Astrocyte of the cerebellum (primary cell): ENCODE results near the gene DARS2.

Experiments
- DNase-seq: peaks from one replicate; pipeline ENCODE4 v3.0.0-alpha.2; 2011; ENCODE audit warnings: low read depth
- H3K4me3 ChIP-seq: 2 replicates; pipeline ENCODE4 v1.5.1; 2011; ENCODE audit warnings: mild to moderate bottlenecking, low read depth, low read length, moderate library complexity
- CTCF ChIP-seq: IDR thresholded peaks from 2 replicates; pipeline ENCODE4 v1.5.1; 2012; ENCODE audit warnings: low read length, low read depth, moderate library complexity, mild to moderate bottlenecking; ENCODE audit errors: missing control alignments
- in situ Hi-C: cut with HindIII; loops from 2 replicates; pipeline ENCODE4 v1.10.0; 2017; ENCODE audit warnings: low sequenced_read_pairs

The DARS2 gene

GRCh38 chr1:173886746-173887611 lies 62.5 kb downstream of the DARS2 start:
- H3K4me3 ChIP-seq: no peak overlapping the region
- in situ Hi-C loops: no loop called here
- DNase-seq: no peak
- TF ChIP-seq CTCF: no peak

GRCh38 chr1:173887627-173888026 lies 63.2 kb downstream of the DARS2 start:
- no peak for DNase-seq
- no peak for TF ChIP-seq CTCF
- no peak overlapping the region for H3K4me3 ChIP-seq
- in situ Hi-C loops: no loop called here

- no peak for TF ChIP-seq CTCF
- DNase-seq: no peak
- in situ Hi-C loops: no loop called here
- H3K4me3 ChIP-seq: no peak overlapping the region
Measured at GRCh38 chr1:173888749-173889148, 64.3 kb downstream of the DARS2 start.

- in situ Hi-C loops: no loop called here
- H3K4me3 ChIP-seq: no peak overlapping the region
- no peak for TF ChIP-seq CTCF
- no peak for DNase-seq
Measured at GRCh38 chr1:173889885-173890284, 65.4 kb downstream of the DARS2 start.

- DNase-seq: no peak
- H3K4me3 ChIP-seq: no peak overlapping the region
- TF ChIP-seq CTCF: no peak
- in situ Hi-C loops: no loop called here
Measured at GRCh38 chr1:173893611-173894010, 69.1 kb downstream of the DARS2 start.

GRCh38 chr1:173894189-173894588 lies 69.7 kb downstream of the DARS2 start:
- DNase-seq: no peak

More at GRCh38 chr1:173894189-173894588, 69.7 kb downstream of the DARS2 start:
- H3K4me3 ChIP-seq: no peak overlapping the region
- in situ Hi-C loops: no loop called here
- TF ChIP-seq CTCF: no peak
